K562 (cell line): Measurements from ENCODE around the gene RBBP5. TPM values are rescaled to one million over a fixed set of nuclear protein-coding genes. Genes with fewer than 3 reads are reported as not detected.

Experiments
- CHD7 ChIP-seq: fragments of 200-600 bp; sonication (generic); IDR thresholded peaks from one replicate; pipeline ENCODE4 v1.6.1; 2012; ENCODE audit warnings: mild to moderate bottlenecking, low read depth, low read length, inconsistent platforms
- ELF2 ChIP-seq: fragments of 250-450 bp; sonication (Bioruptor Pico); IDR thresholded peaks from 2 replicates; pipeline ENCODE4 v1.5.0; 2021; ENCODE audit warnings: mild to moderate bottlenecking
- GATAD2B ChIP-seq: fragments of 450-650 bp; IDR thresholded peaks from 2 replicates; pipeline ENCODE4 v1.6.1; 2017; ENCODE audit warnings: mild to moderate bottlenecking, borderline replicate concordance
- GTF2B ChIP-seq: IDR thresholded peaks from 2 replicates; pipeline ENCODE4 v1.6.1; 2011; ENCODE audit not compliant: insufficient read length; ENCODE audit errors: extremely low read depth
- IRF9 ChIP-seq: fragments of 450-650 bp; IDR thresholded peaks from 2 replicates; pipeline ENCODE4 v1.6.1; 2016; ENCODE audit warnings: missing biosample characterization, missing genetic modification characterization
- MTA1 ChIP-seq: fragments of 450-650 bp; IDR thresholded peaks from 2 replicates; pipeline ENCODE4 v1.6.1; 2017; ENCODE audit warnings: borderline replicate concordance
- NR2F6 ChIP-seq: fragments of 450-650 bp; formaldehyde crosslinking; IDR thresholded peaks from 2 replicates; pipeline ENCODE4 v1.4.0; 2020; ENCODE audit warnings: mild to moderate bottlenecking
- POLR2H ChIP-seq: IDR thresholded peaks from 2 replicates; pipeline ENCODE4 v1.6.1; 2016; ENCODE audit warnings: missing genetic modification characterization, low read depth, mild to moderate bottlenecking, control low read depth, missing compliant biosample characterization, moderate library complexity
- PTTG1 ChIP-seq: fragments of 450-650 bp; IDR thresholded peaks from 2 replicates; pipeline ENCODE4 v1.6.1; 2016; ENCODE audit warnings: low read depth, mild to moderate bottlenecking, missing genetic modification characterization, missing compliant biosample characterization
- PYGO2 ChIP-seq: fragments of 450-650 bp; IDR thresholded peaks from 2 replicates; pipeline ENCODE4 v1.6.1; 2016; ENCODE audit warnings: mild to moderate bottlenecking, missing genetic modification characterization, moderate library complexity, missing compliant biosample characterization
- SMAD4 ChIP-seq: fragments of 250-450 bp; sonication (Bioruptor Pico); conservative IDR thresholded peaks from 2 replicates; pipeline ENCODE4 v1.8.0; 2021; ENCODE audit warnings: inconsistent platforms, mild to moderate bottlenecking, moderate library complexity
- TBL1XR1 ChIP-seq, 2 experiments: IDR thresholded peaks; 2 replicates each; pipeline ENCODE4 v1.6.1; 2012; ENCODE audit warnings: improper control_type of control experiment in 2 of 2, low read length in 2 of 2, mild to moderate bottlenecking in 1 of 2
- ZNF589 ChIP-seq: fragments of 200-800 bp; sonication (Bioruptor generic); IDR thresholded peaks from 2 replicates; pipeline ENCODE4 v1.6.1; 2016; ENCODE audit warnings: low read depth, missing genetic modification characterization, missing compliant biosample characterization
- ZNF699 ChIP-seq: fragments of 250-450 bp; sonication (Bioruptor Pico); IDR thresholded peaks from 2 replicates; pipeline ENCODE4 v1.8.0; 2021; ENCODE audit warnings: mild to moderate bottlenecking, moderate library complexity; ENCODE audit not compliant: insufficient replicate concordance
- polyA plus RNA-seq, 8 experiments: library from polyadenylated mRNA; depleted of rRNA in 4 of 8; stranded (reverse) in 5 of 8; unstranded in 3 of 8; fragments of >200 nt; fragmentation: Nextera tagmentation in 2 of 8; fragmentation: Illumina TruSeq in 1 of 8; extraction: Ambion mirVana in 2 of 8; extraction: Trizol in 1 of 8; gene quantifications; 2 replicates each; pipeline versions ENCODE4 v1.2.1 to v1.2.3, GENCODE V29; 2011 to 2014; ENCODE audit warnings: inconsistent platforms in 1 of 8, missing spikeins in 1 of 8
- total RNA-seq, 7 experiments: library from RNA; depleted of rRNA in 6 of 7; stranded (reverse); fragments of >200 nt in 6 of 7; fragmentation: Illumina TruSeq in 2 of 7; extraction: Trizol in 2 of 7; gene quantifications; 2 replicates each; pipeline versions ENCODE4 v1.2.1 to v1.2.3, GENCODE V29; 2011 to 2021; ENCODE audit warnings: low replicate concordance in 1 of 7

The RBBP5 gene
- total and polyA plus RNA-seq, 9 of the 15 experiments (the other 6 are each of a cell fraction or from before 2014, with no cell fraction given) = 17.2 to 37.4 (median 28.4) TPM

GRCh38 chr1:205170532-205171269, 48.9 kb upstream of the RBBP5 start (continued):
- TF ChIP-seq CHD7 = no peak
- peak; percentile 64 for TF ChIP-seq MTA1
- TF ChIP-seq GATAD2B = peak; percentile 53; the same call in 1 of the 2 replicates
- no peak for TF ChIP-seq PYGO2 (tag)
- TF ChIP-seq ZNF589 = peak; percentile 97
- TF ChIP-seq TBL1XR1 (IDR thresholded peaks at IDR 0.05; ENCODE audit: low read length in 2 of 2) = peak in 1 of 2 experiments; percentile 53; a peak in 1 of 4 replicates
- TF ChIP-seq SMAD4 = peak; percentile 83; the same call in 1 of the 2 replicates
- peak; percentile 74 for TF ChIP-seq POLR2H
- TF ChIP-seq GTF2B = no peak
- no peak for TF ChIP-seq NR2F6
- peak; percentile 70; the same call in 1 of the 2 replicates for TF ChIP-seq PTTG1 (tag)
- TF ChIP-seq ELF2 (CRISPR knock-in tag) = no peak
- peak; percentile 16; the same call in 1 of the 2 replicates for TF ChIP-seq IRF9 (tag)
- no peak for TF ChIP-seq ZNF699
